ENCODE measurements around the gene ENO1. TPM values are rescaled to one million over a fixed set of nuclear protein-coding genes. Genes with fewer than 3 reads are reported as not detected.
"Not testable (repeated sequence)": the region's sequence is repeated elsewhere in the genome, so short reads cannot be mapped to it uniquely, and the experiment has no call there.

ENO1 gene
- total RNA-seq, 2 experiments from 2014 or later: 2,453 to 2,472 TPM

GRCh38 chr1:8910331-8910730 lies 31.8 kb upstream of the ENO1 start:
- Mint-ChIP-seq H3K9me3 (no peaks in the 10 kb centered on the region), H3K36me3 (ENCODE audit: low read depth) (no peaks in the 10 kb centered on the region), H3K4me1 (peaks cover 22% of the 10 kb centered on the region), H3K27ac (no peak overlapping the region), H3K4me3 (no peak overlapping the region), H3K27me3 (peaks cover 10% of the 10 kb centered on the region)
- POLR2A ChIA-PET: interaction anchor here (1.0 to 1.1 kb wide), 2 partner anchors 32 to 51 kb away, joined by 3 read pairs; partner anchors contain the start of gene ENO1
- no peak for DNase-seq
- CTCF ChIA-PET: interaction anchor here (0.7 to 2.1 kb wide), 3 partner anchors 79 to 321 kb away, joined by 3 to 8 read pairs (median 4); no protein-coding TSS in a partner anchor

- POLR2A ChIA-PET: interaction anchor here (1.5 to 1.8 kb wide), 3 partner anchors 10 to 34 kb away, joined by 4 to 5 read pairs (median 4); partner anchors contain the start of gene ENO1
- Mint-ChIP-seq H3K4me3 (no peak overlapping the region), H3K27me3 (peaks cover 8% of the 10 kb centered on the region), H3K27ac (no peak overlapping the region), H3K4me1 (peaks cover 21% of the 10 kb centered on the region), H3K9me3 (no peaks in the 10 kb centered on the region), H3K36me3 (ENCODE audit: low read depth) (no peaks in the 10 kb centered on the region)
- CTCF ChIA-PET: interaction anchor here (1.1 to 1.8 kb wide), 4 partner anchors 9 to 97 kb away, joined by 3 to 14 read pairs (median 6); no protein-coding TSS in a partner anchor
- DNase-seq: no peak
Observed at GRCh38 chr1:8908388-8909151, 30.1 kb upstream of the ENO1 start.

- H3K27ac Mint-ChIP-seq: no peak overlapping the region
- ChIA-PET POLR2A (interaction anchor here (1.4 kb wide), 1 partner anchor 27 kb away, joined by 6 read pairs; the partner anchor contains the start of gene ENO1), CTCF (interaction anchor here (0.7 to 1.0 kb wide), 2 partner anchors 82 to 99 kb away, joined by 3 read pairs; no protein-coding TSS in a partner anchor)
- H3K4me3 Mint-ChIP-seq: no peak overlapping the region
- DNase-seq: no peak
- H3K9me3 Mint-ChIP-seq: peaks cover 3% of the 10 kb centered on the region
- peaks cover 32% of the 10 kb centered on the region for H3K4me1 Mint-ChIP-seq
- H3K27me3 Mint-ChIP-seq: peaks cover 6% of the 10 kb centered on the region
- H3K36me3 Mint-ChIP-seq (ENCODE audit: low read depth): peaks cover 5% of the 10 kb centered on the region
Observed at GRCh38 chr1:8905582-8906191, 27.2 kb upstream of the ENO1 start.

GRCh38 chr1:8903908-8904650 lies 25.6 kb upstream of the ENO1 start:
- H3K4me1 Mint-ChIP-seq: peaks cover 45% of the 10 kb centered on the region
- H3K27me3 Mint-ChIP-seq: peaks cover 2% of the 10 kb centered on the region
- peaks cover 3% of the 10 kb centered on the region for H3K9me3 Mint-ChIP-seq
- no peak overlapping the region for H3K27ac Mint-ChIP-seq
- DNase-seq: no peak
- POLR2A ChIA-PET: interaction anchor here (1.4 kb wide), 1 partner anchor 26 kb away, joined by 6 read pairs; the partner anchor contains the start of gene ENO1
- H3K36me3 Mint-ChIP-seq (ENCODE audit: low read depth): peaks cover 6% of the 10 kb centered on the region
- CTCF ChIA-PET: interaction anchor here (1.5 kb wide), 1 partner anchor 42 kb away, joined by 3 read pairs; no protein-coding TSS in a partner anchor
- no peak overlapping the region for H3K4me3 Mint-ChIP-seq

GRCh38 chr1:8903410-8903809 lies 24.9 kb upstream of the ENO1 start:
- no peak overlapping the region for H3K4me3 Mint-ChIP-seq
- H3K4me1 Mint-ChIP-seq: peaks cover 51% of the 10 kb centered on the region
- CTCF ChIA-PET: interaction anchor here (1.5 kb wide), 1 partner anchor 41 kb away, joined by 3 read pairs; no protein-coding TSS in a partner anchor
- H3K9me3 Mint-ChIP-seq: peaks cover 3% of the 10 kb centered on the region
- POLR2A ChIA-PET: no interaction called here
- peaks cover 1% of the 10 kb centered on the region for H3K27me3 Mint-ChIP-seq
- H3K27ac Mint-ChIP-seq: no peak overlapping the region
- H3K36me3 Mint-ChIP-seq (ENCODE audit: low read depth): peaks cover 13% of the 10 kb centered on the region
- peak; percentile 29 for DNase-seq

GRCh38 chr1:8902765-8903164 lies 24.3 kb upstream of the ENO1 start:
- no peak overlapping the region for H3K27ac Mint-ChIP-seq
- H3K9me3 Mint-ChIP-seq: peaks cover 3% of the 10 kb centered on the region
- H3K36me3 Mint-ChIP-seq (ENCODE audit: low read depth): peaks cover 15% of the 10 kb centered on the region
- H3K4me3 Mint-ChIP-seq: no peak overlapping the region
- no peaks in the 10 kb centered on the region for H3K27me3 Mint-ChIP-seq
- peaks cover 53% of the 10 kb centered on the region for H3K4me1 Mint-ChIP-seq
- no peak for DNase-seq
- ChIA-PET CTCF (interaction anchor here (1.0 to 1.3 kb wide), 2 partner anchors 15 to 44 kb away, joined by 3 to 4 read pairs; no protein-coding TSS in a partner anchor), POLR2A (interaction anchor here (1.8 kb wide), 1 partner anchor 38 kb away, joined by 4 read pairs; no protein-coding TSS in a partner anchor)

- not testable (repeated sequence) for H3K27me3 Mint-ChIP-seq, DNase-seq, H3K9me3 Mint-ChIP-seq, H3K4me3 Mint-ChIP-seq
- Mint-ChIP-seq H3K36me3 (ENCODE audit: low read depth) (peaks cover 15% of the 10 kb centered on the region), H3K27ac (peak overlapping the region; percentile 99), H3K4me1 (peaks cover 47% of the 10 kb centered on the region)
- ChIA-PET CTCF (interaction anchor here (0.9 to 4.2 kb wide), 5 partner anchors 20 to 105 kb away, joined by 3 to 22 read pairs (median 3); no protein-coding TSS in a partner anchor), POLR2A (interaction anchor here (0.7 to 5.1 kb wide), 5 partner anchors 14 to 42 kb away, joined by 3 to 106 read pairs (median 4); partner anchors contain the start of gene ENO1)
Observed at GRCh38 chr1:8900684-8901083, 22.2 kb upstream of the ENO1 start.

GRCh38 chr1:8899046-8899445 lies 20.6 kb upstream of the ENO1 start:
- ChIA-PET CTCF (interaction anchor here (1.0 to 4.2 kb wide), 5 partner anchors 19 to 106 kb away, joined by 3 to 22 read pairs (median 3); partner anchors contain the start of gene ENO1), POLR2A (interaction anchor here (0.6 to 5.1 kb wide), 7 partner anchors 9 to 86 kb away, joined by 3 to 106 read pairs (median 5); partner anchors contain the start of gene ENO1)
- Mint-ChIP-seq H3K4me1 (peaks cover 48% of the 10 kb centered on the region), H3K36me3 (ENCODE audit: low read depth) (peaks cover 15% of the 10 kb centered on the region), H3K27ac (peak overlapping the region; percentile 99), H3K9me3 (peaks cover 3% of the 10 kb centered on the region), H3K4me3 (no peak overlapping the region), H3K27me3 (no peaks in the 10 kb centered on the region)
- no peak for DNase-seq

GRCh38 chr1:8898418-8898817 lies 19.9 kb upstream of the ENO1 start:
- Mint-ChIP-seq H3K27ac (peak overlapping the region; percentile 99), H3K4me1 (peaks cover 44% of the 10 kb centered on the region), H3K36me3 (ENCODE audit: low read depth) (peaks cover 15% of the 10 kb centered on the region)
- not testable (repeated sequence) for H3K4me3 Mint-ChIP-seq, DNase-seq, H3K9me3 Mint-ChIP-seq, H3K27me3 Mint-ChIP-seq
- ChIA-PET POLR2A (interaction anchor here (1.1 to 5.1 kb wide), 6 partner anchors 10 to 41 kb away, joined by 3 to 106 read pairs (median 6); partner anchors contain the start of gene ENO1), CTCF (interaction anchor here (2.6 to 4.2 kb wide), 2 partner anchors 19 to 107 kb away, joined by 19 to 22 read pairs; partner anchors contain the start of gene ENO1)

GRCh38 chr1:8897505-8897904 lies 19.0 kb upstream of the ENO1 start:
- CTCF ChIA-PET: interaction anchor here (2.6 to 4.2 kb wide), 2 partner anchors 18 to 108 kb away, joined by 19 to 22 read pairs; partner anchors contain the start of gene ENO1
- H3K27ac Mint-ChIP-seq, H3K9me3 Mint-ChIP-seq, H3K27me3 Mint-ChIP-seq, DNase-seq, H3K4me3 Mint-ChIP-seq: not testable (repeated sequence)
- Mint-ChIP-seq H3K36me3 (ENCODE audit: low read depth) (peaks cover 15% of the 10 kb centered on the region), H3K4me1 (peaks cover 40% of the 10 kb centered on the region)
- POLR2A ChIA-PET: interaction anchor here (0.6 to 5.1 kb wide), 4 partner anchors 18 to 61 kb away, joined by 3 to 106 read pairs (median 11); partner anchors contain the start of gene ENO1

GRCh38 chr1:8896775-8897174 lies 18.3 kb upstream of the ENO1 start:
- H3K27me3 Mint-ChIP-seq, CTCF ChIA-PET, DNase-seq, H3K27ac Mint-ChIP-seq, H3K4me3 Mint-ChIP-seq, H3K9me3 Mint-ChIP-seq: not testable (repeated sequence)
- Mint-ChIP-seq H3K4me1 (peaks cover 37% of the 10 kb centered on the region), H3K36me3 (ENCODE audit: low read depth) (peaks cover 15% of the 10 kb centered on the region)
- POLR2A ChIA-PET: interaction anchor here (1.1 to 5.1 kb wide), 2 partner anchors 18 to 31 kb away, joined by 3 to 106 read pairs; partner anchors contain the start of gene ENO1

GRCh38 chr1:8892026-8892425 lies 13.5 kb upstream of the ENO1 start:
- Mint-ChIP-seq H3K36me3 (ENCODE audit: low read depth) (no peaks in the 10 kb centered on the region), H3K27ac (no peak overlapping the region), H3K27me3 (peaks cover 4% of the 10 kb centered on the region), H3K4me1 (peaks cover 5% of the 10 kb centered on the region), H3K4me3 (no peak overlapping the region), H3K9me3 (no peaks in the 10 kb centered on the region)
- DNase-seq: no peak
- CTCF ChIA-PET: interaction anchor here (0.9 to 1.1 kb wide), 3 partner anchors 9 to 26 kb away, joined by 3 to 4 read pairs (median 3); no protein-coding TSS in a partner anchor
- POLR2A ChIA-PET: interaction anchor here (0.9 to 2.2 kb wide), 3 partner anchors 12 to 31 kb away, joined by 4 to 17 read pairs (median 5); partner anchors contain the start of gene ENO1

All from activated CD4-positive, alpha-beta memory T cell treated with anti-CD3 and anti-CD28 coated beads, Interleukin-2, amount 10 ng/mL, durations not matched to agents 7 days and 5 days (primary cell).